ENCODE measurements around the gene BTBD17.

- no peak for TF ChIP-seq POLR2A (IDR thresholded peaks at IDR 0.05; ENCODE audit: low read depth, low read length)
- no peak for TF ChIP-seq PAX5 (IDR thresholded peaks at IDR 0.05; ENCODE audit: insufficient read depth, low read length, severe bottlenecking)
- no peak for TF ChIP-seq SPI1 (IDR thresholded peaks at IDR 0.05; ENCODE audit: low read depth, low read length)
- TF ChIP-seq POLR2AphosphoS5 (IDR thresholded peaks at IDR 0.05; ENCODE audit: low read depth, low read length), result no peak
Observed at GRCh38 chr17:74351552-74352210, 10.0 kb downstream of the BTBD17 start.
